Liver (tissue), 9 donors: Measurements from ENCODE around the gene FREM3. TPM values are rescaled to one million over a fixed set of nuclear protein-coding genes. Genes with fewer than 3 reads are reported as not detected.

Experiments used
- DNase-seq: peaks from one replicate; pipeline ENCODE4 v3.0.0-alpha.2; 2017; ENCODE audit warnings: low spot score
- H3K27ac ChIP-seq, 2 donors: one replicate each; pipeline ENCODE4 v1.7.0; 2013; ENCODE audit warnings: inconsistent platforms in 2 of 2, low read length in 2 of 2, control low read depth in 1 of 2, low read depth in 1 of 2, mild to moderate bottlenecking in 1 of 2
- H3K27me3 ChIP-seq, 4 donors: one replicate each; pipeline versions ENCODE4 v1.6.1 to v1.7.0; 2013; ENCODE audit warnings: low read length in 3 of 4, inconsistent platforms in 1 of 4, mild to moderate bottlenecking in 1 of 4, moderate library complexity in 1 of 4; ENCODE audit not compliant: control insufficient read depth in 4 of 4, insufficient read depth in 4 of 4
- H3K36me3 ChIP-seq, 4 donors: one replicate each; pipeline versions ENCODE4 v1.6.1 to v1.7.0; 2013; ENCODE audit warnings: low read length in 3 of 4, mild to moderate bottlenecking in 3 of 4, low read depth in 1 of 4, moderate library complexity in 1 of 4; ENCODE audit not compliant: control insufficient read depth in 4 of 4, insufficient read depth in 3 of 4
- H3K4me1 ChIP-seq, 4 donors: one replicate each; pipeline versions ENCODE4 v1.6.1 to v1.7.0; 2013; ENCODE audit warnings: low read length in 3 of 4, mild to moderate bottlenecking in 3 of 4, moderate library complexity in 1 of 4; ENCODE audit not compliant: control insufficient read depth in 4 of 4, insufficient read depth in 4 of 4
- H3K4me3 ChIP-seq, 3 donors: one replicate each; pipeline versions ENCODE4 v1.6.1 to v1.7.0; 2013; ENCODE audit warnings: low read length in 3 of 3, control low read depth in 1 of 3, low read depth in 1 of 3, mild to moderate bottlenecking in 1 of 3
- H3K9ac ChIP-seq, 2 donors: one replicate each; pipeline ENCODE4 v1.7.0; 2013; ENCODE audit warnings: low read length in 2 of 2, mild to moderate bottlenecking in 2 of 2, moderate library complexity in 2 of 2, control low read depth in 1 of 2, low read depth in 1 of 2
- H3K9me3 ChIP-seq, 4 donors: one replicate each; pipeline versions ENCODE4 v1.6.1 to v1.7.0; 2013; ENCODE audit warnings: low read length in 3 of 4; ENCODE audit not compliant: control insufficient read depth in 4 of 4
- CTCF ChIP-seq: fragments of 150-350 bp; IDR thresholded peaks from 2 replicates; pipeline ENCODE4 v1.5.1; 2017; ENCODE audit warnings: improper control_type of control experiment, low read depth, low read length; ENCODE audit not compliant: missing input control
- EGR1 ChIP-seq, 2 donors: IDR thresholded peaks; 2 replicates each; pipeline ENCODE4 v1.6.1; 2016 to 2018; ENCODE audit warnings: antibody characterized with exemption in 2 of 2, low read depth in 2 of 2
- FOXA1 ChIP-seq: IDR thresholded peaks from 2 replicates; pipeline ENCODE4 v1.6.1; 2016; ENCODE audit warnings: antibody characterized with exemption
- FOXA2 ChIP-seq: IDR thresholded peaks from 2 replicates; pipeline ENCODE4 v1.6.1; 2016; ENCODE audit warnings: antibody characterized with exemption
- GABPA ChIP-seq, 2 donors: IDR thresholded peaks in 1 of 2; conservative IDR thresholded peaks in 1 of 2; 2 replicates each; pipeline ENCODE4 v1.6.1; 2016; ENCODE audit warnings: antibody characterized with exemption in 2 of 2, mild to moderate bottlenecking in 1 of 2, moderate library complexity in 1 of 2
- HNF4A ChIP-seq, 2 donors: conservative IDR thresholded peaks; 2 replicates each; pipeline ENCODE4 v1.6.1; 2016; ENCODE audit warnings: antibody characterized with exemption in 2 of 2, mild to moderate bottlenecking in 2 of 2
- HNF4G ChIP-seq: IDR thresholded peaks from 2 replicates; pipeline ENCODE4 v1.6.1; 2016; ENCODE audit warnings: antibody characterized with exemption
- JUND ChIP-seq, 2 donors: IDR thresholded peaks; 2 replicates each; pipeline ENCODE4 v1.6.1; 2016; ENCODE audit warnings: antibody characterized with exemption in 2 of 2
- NR2F2 ChIP-seq: IDR thresholded peaks from 2 replicates; pipeline ENCODE4 v1.6.1; 2016; ENCODE audit warnings: antibody characterized with exemption
- RAD21 ChIP-seq, 2 donors: IDR thresholded peaks; 2 replicates each; pipeline ENCODE4 v1.6.1; 2016; ENCODE audit warnings: antibody characterized with exemption in 2 of 2, mild to moderate bottlenecking in 2 of 2
- REST ChIP-seq: IDR thresholded peaks from 2 replicates; pipeline ENCODE4 v1.6.1; 2016; ENCODE audit warnings: antibody characterized with exemption, mild to moderate bottlenecking
- RXRA ChIP-seq, 2 donors: IDR thresholded peaks; 2 replicates each; pipeline ENCODE4 v1.6.1; 2017 to 2018; ENCODE audit warnings: antibody characterized with exemption in 2 of 2, mild to moderate bottlenecking in 1 of 2
- SP1 ChIP-seq: IDR thresholded peaks from 2 replicates; pipeline ENCODE4 v1.6.1; 2018; ENCODE audit warnings: antibody characterized with exemption, mild to moderate bottlenecking
- TAF1 ChIP-seq: conservative IDR thresholded peaks from 2 replicates; pipeline ENCODE4 v1.6.1; 2016; ENCODE audit warnings: antibody characterized with exemption, mild to moderate bottlenecking
- YY1 ChIP-seq: IDR thresholded peaks from 2 replicates; pipeline ENCODE4 v1.6.1; 2016; ENCODE audit warnings: antibody characterized with exemption, mild to moderate bottlenecking
- polyA plus RNA-seq, 2 donors: library from polyadenylated mRNA; stranded (reverse) in 1 of 2; unstranded in 1 of 2; fragments of 200-250 nt in 1 of 2; fragments of >200 nt in 1 of 2; fragmentation: Nextera tagmentation in 1 of 2; extraction: Ambion mirVana in 1 of 2; gene quantifications; one replicate each; pipeline versions ENCODE4 v1.2.1 to v1.2.3, GENCODE V29; 2013 to 2015
- total RNA-seq, 2 donors: library from RNA; depleted of rRNA; stranded (reverse); fragments of >200 nt; gene quantifications; one replicate each; pipeline ENCODE4 v1.2.3, GENCODE V29; 2014
- TF ChIP-seq, protein P1 (sequence below): IDR thresholded peaks from 2 replicates; pipeline ENCODE4 v1.6.1; 2016; ENCODE audit warnings: antibody characterized with exemption
- TF ChIP-seq, protein P2 (sequence below): IDR thresholded peaks from 2 replicates; pipeline ENCODE4 v1.6.1; 2016; ENCODE audit warnings: antibody characterized with exemption
- TF ChIP-seq, protein P3 (sequence below): IDR thresholded peaks from 2 replicates; pipeline ENCODE4 v1.6.1; 2016; ENCODE audit warnings: antibody characterized with exemption
- donor health status: healthy.
- donor health status: healthy.
- donor health status: healthy.
- donor health status: healthy.
- donor health status: healthy.

Gene FREM3
- total and polyA plus RNA-seq, 4 donors: not detected

GRCh38 chr4:143634763-143635162 lies 65.7 kb downstream of the FREM3 start:
- no peaks in the 10 kb centered on the region for H3K27me3 ChIP-seq
- H3K9ac ChIP-seq: no peak overlapping the region
- no peak overlapping the region for H3K4me3 ChIP-seq
- no peaks in the 10 kb centered on the region for H3K36me3 ChIP-seq
- no peaks in the 10 kb centered on the region for H3K9me3 ChIP-seq
- TF ChIP-seq, protein P1, sequence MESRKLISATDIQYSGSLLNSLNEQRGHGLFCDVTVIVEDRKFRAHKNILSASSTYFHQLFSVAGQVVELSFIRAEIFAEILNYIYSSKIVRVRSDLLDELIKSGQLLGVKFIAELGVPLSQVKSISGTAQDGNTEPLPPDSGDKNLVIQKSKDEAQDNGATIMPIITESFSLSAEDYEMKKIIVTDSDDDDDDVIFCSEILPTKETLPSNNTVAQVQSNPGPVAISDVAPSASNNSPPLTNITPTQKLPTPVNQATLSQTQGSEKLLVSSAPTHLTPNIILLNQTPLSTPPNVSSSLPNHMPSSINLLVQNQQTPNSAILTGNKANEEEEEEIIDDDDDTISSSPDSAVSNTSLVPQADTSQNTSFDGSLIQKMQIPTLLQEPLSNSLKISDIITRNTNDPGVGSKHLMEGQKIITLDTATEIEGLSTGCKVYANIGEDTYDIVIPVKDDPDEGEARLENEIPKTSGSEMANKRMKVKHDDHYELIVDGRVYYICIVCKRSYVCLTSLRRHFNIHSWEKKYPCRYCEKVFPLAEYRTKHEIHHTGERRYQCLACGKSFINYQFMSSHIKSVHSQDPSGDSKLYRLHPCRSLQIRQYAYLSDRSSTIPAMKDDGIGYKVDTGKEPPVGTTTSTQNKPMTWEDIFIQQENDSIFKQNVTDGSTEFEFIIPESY: no peak
- TF ChIP-seq FOXA2: no peak
- no peak for TF ChIP-seq HNF4A (conservative IDR thresholded peaks at IDR 0.05)
- TF ChIP-seq TAF1: no peak
- no peak for TF ChIP-seq RXRA (IDR thresholded peaks at IDR 0.05)
- no peak for TF ChIP-seq RAD21 (IDR thresholded peaks at IDR 0.05)
- TF ChIP-seq GABPA (IDR thresholded peaks at IDR 0.05 in 1 of 2, conservative IDR thresholded peaks at IDR 0.05 in 1 of 2): no peak
- TF ChIP-seq SP1: no peak
- TF ChIP-seq JUND (IDR thresholded peaks at IDR 0.05): no peak
- TF ChIP-seq YY1: no peak
- TF ChIP-seq NR2F2: no peak
- TF ChIP-seq, protein P2, sequence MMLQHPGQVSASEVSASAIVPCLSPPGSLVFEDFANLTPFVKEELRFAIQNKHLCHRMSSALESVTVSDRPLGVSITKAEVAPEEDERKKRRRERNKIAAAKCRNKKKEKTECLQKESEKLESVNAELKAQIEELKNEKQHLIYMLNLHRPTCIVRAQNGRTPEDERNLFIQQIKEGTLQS: no peak
- no peaks in the 10 kb centered on the region for H3K4me1 ChIP-seq
- no peak overlapping the region for H3K27ac ChIP-seq
- DNase-seq: no peak

DNA sequence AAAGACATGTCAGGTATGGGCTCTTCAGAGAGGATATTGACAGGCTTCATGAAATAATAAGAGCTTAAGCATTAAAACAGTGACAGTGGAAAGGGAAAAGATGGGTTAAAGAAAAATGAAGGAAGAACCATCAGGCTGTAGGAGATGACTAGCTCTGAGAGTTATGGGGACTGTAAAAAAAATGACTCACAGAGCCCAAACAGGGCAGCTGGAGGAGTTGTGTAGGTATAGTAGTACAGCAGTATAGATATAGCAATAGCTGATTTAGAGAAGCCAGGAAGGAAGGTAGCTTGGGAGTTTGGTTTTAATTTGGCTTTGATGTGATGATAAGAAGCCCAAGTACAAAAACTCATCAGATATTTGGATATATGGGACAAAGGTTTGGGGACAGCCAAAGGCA lies 66.6 kb downstream of the FREM3 start:
- Histone ChIP-seq H3K27me3 (no peaks in the 10 kb centered on the region), H3K27ac (no peak overlapping the region), H3K9ac (no peak overlapping the region), H3K36me3 (no peaks in the 10 kb centered on the region), H3K9me3 (no peaks in the 10 kb centered on the region), H3K4me1 (no peaks in the 10 kb centered on the region), H3K4me3 (no peak overlapping the region)
- TF ChIP-seq FOXA1: no peak
- TF ChIP-seq GABPA (IDR thresholded peaks at IDR 0.05 in 1 of 2, conservative IDR thresholded peaks at IDR 0.05 in 1 of 2): no peak
- TF ChIP-seq NR2F2: no peak
- no peak for TF ChIP-seq JUND (IDR thresholded peaks at IDR 0.05)
- no peak for TF ChIP-seq EGR1 (IDR thresholded peaks at IDR 0.05; ENCODE audit: low read depth in 2 of 2)
- TF ChIP-seq, protein P3, sequence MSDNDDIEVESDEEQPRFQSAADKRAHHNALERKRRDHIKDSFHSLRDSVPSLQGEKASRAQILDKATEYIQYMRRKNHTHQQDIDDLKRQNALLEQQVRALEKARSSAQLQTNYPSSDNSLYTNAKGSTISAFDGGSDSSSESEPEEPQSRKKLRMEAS: no peak
- no peak for TF ChIP-seq RAD21 (IDR thresholded peaks at IDR 0.05)
- no peak for TF ChIP-seq HNF4A (conservative IDR thresholded peaks at IDR 0.05)
- no peak for TF ChIP-seq HNF4G
- TF ChIP-seq, protein P1: no peak
- TF ChIP-seq YY1: no peak
- TF ChIP-seq, protein P2: no peak
- TF ChIP-seq FOXA2: no peak
- TF ChIP-seq REST: no peak
- TF ChIP-seq TAF1: no peak
- TF ChIP-seq RXRA (IDR thresholded peaks at IDR 0.05): no peak
- no peak for TF ChIP-seq SP1
- TF ChIP-seq CTCF: no peak
- DNase-seq: no peak
